Body of pancreas (tissue), 4 donors: Measurements from ENCODE around the gene SLCO2B1. TPM values are rescaled to one million over a fixed set of nuclear protein-coding genes. Genes with fewer than 3 reads are reported as not detected.

Source experiments
- ATAC-seq: fragments of 150-250 bp; one replicate; pipeline ENCODE4 v1.9.1; 2016
- DNase-seq, 4 donors: peaks; one replicate each; pipeline ENCODE4 v3.0.0-alpha.2; 2019
- H3K27ac ChIP-seq, 4 donors: fragments of 200-600 bp; sonication (generic); 1 replicate in 3 of 4; 2 replicates in 1 of 4; pipeline versions ENCODE4 v1.5.1 to v1.6.1; 2016 to 2019; ENCODE audit warnings: mild to moderate bottlenecking in 1 of 4, mixed read lengths in 1 of 4, moderate library complexity in 1 of 4
- H3K27me3 ChIP-seq, 2 donors: fragments of 200-600 bp; sonication (generic); one replicate each; pipeline ENCODE4 v1.6.0; 2016; ENCODE audit warnings: mild to moderate bottlenecking in 1 of 2
- H3K36me3 ChIP-seq, 2 donors: fragments of 200-600 bp; sonication (generic); replicated peaks in 1 of 2; 2 replicates each; pipeline ENCODE4 v1.5.1; 2016; ENCODE audit warnings: low read depth in 2 of 2; ENCODE audit not compliant: insufficient read depth in 1 of 2
- H3K4me1 ChIP-seq: fragments of 200-600 bp; sonication (generic); one replicate; pipeline ENCODE4 v1.6.0; 2016
- H3K4me3 ChIP-seq, 2 donors: fragments of 200-600 bp; sonication (generic); 1 replicate in 1 of 2; 2 replicates in 1 of 2; pipeline ENCODE4 v1.5.1; 2016 to 2019
- H3K9me3 ChIP-seq, 3 donors: fragments of 200-600 bp; sonication (generic); 1 replicate in 2 of 3; 2 replicates in 1 of 3; pipeline ENCODE4 v1.5.1; 2016
- CTCF ChIP-seq, 7 experiments: fragments of 450-650 bp in 4 of 7; fragments of 200-600 bp in 3 of 7; sonication (generic) in 3 of 7; IDR thresholded peaks; one replicate each; pipeline ENCODE4 v1.5.1; 2016 to 2019; ENCODE audit warnings: antibody characterized with exemption in 7 of 7
- POLR2A ChIP-seq, 3 donors: fragments of 450-650 bp; IDR thresholded peaks; one replicate each; pipeline ENCODE4 v1.6.1; 2016; ENCODE audit warnings: antibody characterized with exemption in 3 of 3, mild to moderate bottlenecking in 2 of 3
- WGBS, 2 donors: methylation state at CpG; one replicate each; pipeline ENCODE4 v1.1.5; 2017; 5-methylcytosine and 5-hydroxymethylcytosine counted together
- intact Hi-C: fragments of 100-400 bp; cut with DNase I; formaldehyde crosslinking; loops from one replicate; pipeline ENCODE4 v1.15.1; 2023
- total RNA-seq, 2 donors: library from RNA; depleted of rRNA; stranded (reverse); fragments of >200 nt; gene quantifications; one replicate each; pipeline ENCODE4 v1.1.0, GENCODE V29; 2016

SLCO2B1 gene
- total RNA-seq, 2 donors from 2014 or later, result 33.7 to 101 TPM

DNA sequence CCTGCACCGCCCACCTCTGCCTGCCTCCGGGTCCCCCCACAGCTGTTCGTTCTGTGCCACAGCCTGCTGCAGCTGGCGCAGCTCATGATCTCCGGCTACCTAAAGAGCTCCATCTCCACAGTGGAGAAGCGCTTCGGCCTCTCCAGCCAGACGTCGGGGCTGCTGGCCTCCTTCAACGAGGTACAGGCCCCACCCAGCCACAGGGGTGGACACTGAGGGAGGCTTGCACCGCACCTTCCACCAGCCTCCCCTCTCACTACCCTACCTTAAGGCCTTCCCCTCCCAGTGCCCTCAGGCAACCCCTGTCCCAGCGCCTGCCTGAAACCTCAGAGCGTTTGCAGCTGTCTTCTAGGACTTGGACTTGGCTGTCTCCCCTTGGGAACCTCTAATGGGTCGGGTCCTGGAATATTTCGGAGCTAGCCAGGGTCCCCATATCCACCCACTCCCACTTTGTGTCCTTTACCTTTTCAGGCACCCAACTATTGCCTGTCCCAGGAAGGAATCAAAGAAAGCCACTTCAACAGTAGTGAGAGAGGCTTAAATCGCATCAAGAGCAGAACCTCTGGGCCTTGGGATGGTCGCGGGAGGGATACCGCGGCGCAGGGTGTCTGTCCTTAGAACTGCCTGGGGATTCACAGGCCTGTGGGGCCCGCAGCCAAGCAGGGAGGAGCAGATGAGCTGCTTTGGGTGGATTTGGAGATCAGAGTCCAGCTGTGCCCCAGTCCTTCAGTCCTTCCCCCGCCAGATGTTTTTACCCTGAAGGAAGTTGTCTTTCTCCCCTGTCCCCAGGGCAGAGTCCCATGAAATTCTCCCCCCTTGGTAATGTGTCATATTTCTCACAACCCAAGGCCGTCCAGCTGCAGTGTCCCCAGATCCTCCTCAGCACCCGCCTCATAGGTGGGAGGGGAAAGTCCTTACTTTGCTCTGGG lies 13.3 kb downstream of the SLCO2B1 start:
- DNase-seq (no peak), ATAC-seq (no peak)
- no peak overlapping the region for H3K27ac ChIP-seq

GRCh38 chr11:75165721-75166120 lies 14.8 kb downstream of the SLCO2B1 start:
- no peaks in the 10 kb centered on the region for H3K36me3 ChIP-seq
- no peak overlapping the region for H3K27ac ChIP-seq
- H3K4me1 ChIP-seq, result peaks cover 22% of the 10 kb centered on the region
- no peaks in the 10 kb centered on the region for H3K27me3 ChIP-seq
- no peak overlapping the region for H3K4me3 ChIP-seq
- intact Hi-C loops, result no loop called here
- DNase-seq (no peak), ATAC-seq (no peak)
- TF ChIP-seq POLR2A (IDR thresholded peaks at IDR 0.05) (no peak), CTCF (IDR thresholded peaks at IDR 0.05) (no peak)
- H3K9me3 ChIP-seq, result no peaks in the 10 kb centered on the region
- WGBS, 2 donors, result 96% methylated on average over 9 to 11 of the region's 11 CpGs

More for the DNA sequence above, 13.3 kb downstream of the SLCO2B1 start:
- Histone ChIP-seq H3K4me3 (no peak overlapping the region), H3K9me3 (no peaks in the 10 kb centered on the region), H3K27me3 (no peaks in the 10 kb centered on the region), H3K36me3 (no peaks in the 10 kb centered on the region), H3K4me1 (peaks cover 37% of the 10 kb centered on the region)
- 75 to 82% methylated on average over 18 to 25 of the region's 25 CpGs for WGBS, 2 donors
- intact Hi-C loops, result loop anchor here (5.0 kb wide), 1 partner anchor 38 kb away; no protein-coding TSS in a partner anchor
- no peak for TF ChIP-seq POLR2A (IDR thresholded peaks at IDR 0.05)
- no peak for TF ChIP-seq CTCF (IDR thresholded peaks at IDR 0.05)

DNA sequence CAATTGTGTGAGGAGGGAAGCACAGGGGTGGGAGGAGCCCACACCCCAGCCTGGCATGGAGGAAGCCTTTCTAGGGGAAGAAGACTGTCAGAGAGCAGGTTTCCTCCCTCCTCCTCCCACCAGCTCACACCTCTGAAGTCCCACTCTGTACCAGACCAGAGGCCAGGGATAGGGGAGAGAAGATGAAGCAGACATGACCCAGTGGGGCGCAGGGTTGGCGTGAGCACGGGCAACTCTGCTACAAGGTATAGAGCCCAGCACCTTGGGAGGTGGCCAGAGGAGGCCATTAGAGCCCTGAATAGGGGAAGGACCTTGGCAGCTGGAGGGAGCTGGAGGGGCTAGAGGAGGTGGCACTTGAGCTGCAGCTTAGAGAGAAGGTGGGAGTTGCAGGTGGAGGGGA lies 15.9 kb downstream of the SLCO2B1 start:
- Histone ChIP-seq H3K4me3 (no peak overlapping the region), H3K27me3 (no peaks in the 10 kb centered on the region), H3K36me3 (no peaks in the 10 kb centered on the region), H3K9me3 (no peaks in the 10 kb centered on the region), H3K27ac (no peak overlapping the region), H3K4me1 (peaks cover 13% of the 10 kb centered on the region)
- DNase-seq, result no peak
- ATAC-seq, result no peak
- intact Hi-C loops, result no loop called here
- WGBS, 2 donors, result 84 to 95% methylated on average over 3 of the region's 3 CpGs
- TF ChIP-seq POLR2A (IDR thresholded peaks at IDR 0.05), result no peak
- no peak for TF ChIP-seq CTCF (IDR thresholded peaks at IDR 0.05)

DNA sequence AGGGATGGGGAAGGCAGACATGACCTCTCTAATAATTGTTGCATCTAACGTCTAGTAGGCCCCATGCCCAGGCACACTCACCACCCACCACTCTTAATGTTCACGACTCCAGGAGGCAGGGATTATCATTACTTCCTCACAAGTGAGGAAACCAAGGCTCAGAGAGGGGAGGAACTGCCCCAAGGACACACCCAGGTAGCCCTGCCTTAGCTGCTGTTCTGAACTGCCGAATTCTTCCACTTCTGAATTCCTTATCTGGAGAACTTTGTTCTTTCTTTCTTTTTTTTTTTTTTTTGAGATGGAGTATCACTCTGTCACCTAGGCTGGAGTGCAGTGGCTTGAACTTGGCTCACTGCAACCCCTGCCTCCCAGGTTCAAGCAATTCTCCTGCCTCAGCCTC lies 16.7 kb downstream of the SLCO2B1 start:
- 51 to 52% methylated on average over 3 of the region's 3 CpGs for WGBS, 2 donors
- Histone ChIP-seq H3K27me3 (no peaks in the 10 kb centered on the region), H3K36me3 (no peaks in the 10 kb centered on the region), H3K27ac (no peak overlapping the region), H3K9me3 (no peaks in the 10 kb centered on the region), H3K4me1 (peaks cover 13% of the 10 kb centered on the region), H3K4me3 (no peak overlapping the region)
- intact Hi-C loops, result no loop called here
- ATAC-seq (no peak), DNase-seq (no peak)
- TF ChIP-seq POLR2A (IDR thresholded peaks at IDR 0.05), result no peak
- TF ChIP-seq CTCF (IDR thresholded peaks at IDR 0.05), result no peak
